Peyer's patch (tissue), 4 donors: ENCODE measurements around the gene KLHL10. TPM values are rescaled to one million over a fixed set of nuclear protein-coding genes. Genes with fewer than 3 reads are reported as not detected.

Source experiments
- DNase-seq, 3 donors: peaks; one replicate each; pipeline ENCODE4 v3.0.0-alpha.2; 2017 to 2019
- H3K27ac ChIP-seq, 4 donors: fragments of 200-600 bp; sonication (generic); one replicate each; pipeline ENCODE4 v1.5.1; 2016 to 2019
- H3K27me3 ChIP-seq, 2 donors: fragments of 200-600 bp; sonication (generic); one replicate each; pipeline ENCODE4 v1.5.1; 2019
- H3K36me3 ChIP-seq, 3 donors: fragments of 200-600 bp; sonication (generic); one replicate each; pipeline ENCODE4 v1.5.1; 2016 to 2019
- H3K4me1 ChIP-seq, 4 donors: fragments of 200-600 bp; sonication (generic); one replicate each; pipeline ENCODE4 v1.5.1; 2016 to 2019
- H3K4me3 ChIP-seq, 4 donors: fragments of 200-600 bp; sonication (generic); 1 replicate in 3 of 4; 2 replicates in 1 of 4; pipeline ENCODE4 v1.5.1; 2016 to 2019; ENCODE audit warnings: mild to moderate bottlenecking in 1 of 4
- H3K9me3 ChIP-seq, 4 donors: fragments of 200-600 bp; sonication (generic); one replicate each; pipeline ENCODE4 v1.5.1; 2016 to 2019; ENCODE audit warnings: mild to moderate bottlenecking in 1 of 4
- POLR2A ChIP-seq, 2 donors: fragments of 450-650 bp; IDR thresholded peaks; one replicate each; pipeline ENCODE4 v1.5.1; 2017; ENCODE audit warnings: antibody characterized with exemption in 2 of 2, mild to moderate bottlenecking in 2 of 2, moderate library complexity in 2 of 2
- small RNA-seq, 2 donors: library from RNA; depleted of rRNA; stranded (forward); fragments of <200 nt; gene quantifications; one replicate each; pipeline ENCODE3, GENCODE V24; 2016
- total RNA-seq, 4 donors: library from RNA; depleted of rRNA; stranded (reverse); fragments of >200 nt; gene quantifications; one replicate each; pipeline ENCODE4 v1.1.0, GENCODE V29; 2016
- TF ChIP-seq, protein P1 (sequence below), 6 experiments: fragments of 450-650 bp in 4 of 6; fragments of 200-600 bp in 2 of 6; sonication (generic) in 1 of 6; IDR thresholded peaks; one replicate each; pipeline ENCODE4 v1.5.1; 2017 to 2019; ENCODE audit warnings: antibody characterized with exemption in 6 of 6, mild to moderate bottlenecking in 3 of 6, moderate library complexity in 1 of 6

The KLHL10 gene
- total RNA-seq, 4 donors from 2014 or later = not detected

DNA sequence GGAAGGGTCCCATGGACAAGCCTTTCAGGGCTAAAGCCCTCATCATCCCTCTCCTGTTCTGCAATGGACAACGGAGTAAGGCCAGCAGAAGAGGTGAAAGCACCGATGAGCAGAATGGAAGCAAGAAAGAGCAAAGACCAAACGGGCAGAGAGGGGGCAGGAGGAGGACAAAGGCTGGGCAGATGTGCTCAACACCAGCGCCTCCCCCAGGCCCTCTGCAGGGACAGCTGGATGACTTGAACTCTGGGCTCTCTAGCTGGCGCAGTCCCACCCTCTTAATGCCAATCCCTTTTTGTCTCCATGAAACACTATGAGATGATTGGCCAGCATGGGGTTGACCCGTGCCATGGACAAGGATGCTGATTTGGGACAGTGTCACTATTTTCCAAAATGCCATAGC lies 59.1 kb downstream of the KLHL10 start:
- Histone ChIP-seq H3K36me3 (peaks cover 0 to 96% (median 0%) of the 10 kb centered on the region in 3 donors), H3K4me1 (peaks cover 0 to 13% (median 0%) of the 10 kb centered on the region in 4 donors), H3K27ac (no peak overlapping the region), H3K4me3 (no peak overlapping the region), H3K9me3 (no peaks in the 10 kb centered on the region), H3K27me3 (no peaks in the 10 kb centered on the region)
- no peak for DNase-seq
- TF ChIP-seq, protein P1, sequence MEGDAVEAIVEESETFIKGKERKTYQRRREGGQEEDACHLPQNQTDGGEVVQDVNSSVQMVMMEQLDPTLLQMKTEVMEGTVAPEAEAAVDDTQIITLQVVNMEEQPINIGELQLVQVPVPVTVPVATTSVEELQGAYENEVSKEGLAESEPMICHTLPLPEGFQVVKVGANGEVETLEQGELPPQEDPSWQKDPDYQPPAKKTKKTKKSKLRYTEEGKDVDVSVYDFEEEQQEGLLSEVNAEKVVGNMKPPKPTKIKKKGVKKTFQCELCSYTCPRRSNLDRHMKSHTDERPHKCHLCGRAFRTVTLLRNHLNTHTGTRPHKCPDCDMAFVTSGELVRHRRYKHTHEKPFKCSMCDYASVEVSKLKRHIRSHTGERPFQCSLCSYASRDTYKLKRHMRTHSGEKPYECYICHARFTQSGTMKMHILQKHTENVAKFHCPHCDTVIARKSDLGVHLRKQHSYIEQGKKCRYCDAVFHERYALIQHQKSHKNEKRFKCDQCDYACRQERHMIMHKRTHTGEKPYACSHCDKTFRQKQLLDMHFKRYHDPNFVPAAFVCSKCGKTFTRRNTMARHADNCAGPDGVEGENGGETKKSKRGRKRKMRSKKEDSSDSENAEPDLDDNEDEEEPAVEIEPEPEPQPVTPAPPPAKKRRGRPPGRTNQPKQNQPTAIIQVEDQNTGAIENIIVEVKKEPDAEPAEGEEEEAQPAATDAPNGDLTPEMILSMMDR (IDR thresholded peaks at IDR 0.05) = no peak
- no peak for TF ChIP-seq POLR2A (IDR thresholded peaks at IDR 0.05)

Small RNA genes within 50 kb of the gene (small RNA-seq; reads per million reads assigned to genes)
- gene AC125257.2 = 0 reads per million in 2 donors

Other genes starting within 250 kb of the KLHL10 start
- not detected for gene KRT16, start 225.1 kb upstream of the KLHL10 start, total RNA-seq
- 1 to 10 TPM in 1 of 4 donors, not detected in 3; 2.7 TPM for gene KRT17, start 213.2 kb upstream of the KLHL10 start, total RNA-seq
- 100 to 1,000 TPM; 123 to 226 (median 188) TPM for gene EIF1, start 148.9 kb upstream of the KLHL10 start, total RNA-seq
- not detected for gene GAST, start 125.5 kb upstream of the KLHL10 start, total RNA-seq
- gene HAP1, start 103.2 kb upstream of the KLHL10 start, total RNA-seq = 1 to 10 TPM in 1 of 4 donors, under 1 TPM in 1, not detected in 2; 0.94 to 5.0 TPM
- 100 to 1,000 TPM; 229 to 585 (median 505) TPM for gene JUP, start 51.1 kb upstream of the KLHL10 start, total RNA-seq
- 10 to 100 TPM in 3 of 4 donors, 1 to 10 TPM in 1; 9.5 to 23.1 (median 18.0) TPM for gene P3H4, start 25.9 kb upstream of the KLHL10 start, total RNA-seq
- 100 to 1,000 TPM in 1 of 4 donors, 10 to 100 TPM in 2, 1 to 10 TPM in 1; 7.2 to 130 (median 11.2) TPM for gene FKBP10, start 24.8 kb upstream of the KLHL10 start, total RNA-seq
- gene NT5C3B, start 1.6 kb upstream of the KLHL10 start, total RNA-seq = 10 to 100 TPM in 3 of 4 donors, 1 to 10 TPM in 1; 5.8 to 40.4 (median 20.1) TPM
- 10 to 100 TPM in 1 of 4 donors, 1 to 10 TPM in 3; 7.4 to 10.5 (median 7.7) TPM for gene KLHL11, start 27.6 kb downstream of the KLHL10 start, total RNA-seq
- 100 to 1,000 TPM in 1 of 4 donors, 10 to 100 TPM in 3; 54.5 to 108 (median 74.0) TPM for gene ACLY, start 81.1 kb downstream of the KLHL10 start, total RNA-seq
- gene ODAD4, start 92.8 kb downstream of the KLHL10 start, total RNA-seq = 1 to 10 TPM in 1 of 4 donors, not detected in 3; 2.1 TPM
- gene CNP, start 129.0 kb downstream of the KLHL10 start, total RNA-seq = 10 to 100 TPM; 24.7 to 76.7 (median 43.4) TPM
- 10 to 100 TPM; 51.0 to 80.9 (median 70.7) TPM for gene DNAJC7, start 179.6 kb downstream of the KLHL10 start, total RNA-seq
- 10 to 100 TPM; 22.1 to 38.1 (median 31.1) TPM for gene NKIRAS2, start 182.3 kb downstream of the KLHL10 start, total RNA-seq
- 1 to 10 TPM in 3 of 4 donors, not detected in 1; 1.6 to 8.6 (median 3.2) TPM for gene C17orf113, start 212.8 kb downstream of the KLHL10 start, total RNA-seq